CD14-positive monocyte (primary cell): ENCODE measurements around the gene IFT27. TPM values are rescaled to one million over a fixed set of nuclear protein-coding genes. Genes with fewer than 3 reads are reported as not detected.

Experiments
- DNase-seq, 3 donors: peaks; one replicate each; pipeline ENCODE4 v3.0.0-alpha.2; 2011 to 2022
- H2AFZ ChIP-seq: 2 replicates; pipeline ENCODE4 v1.6.0; 2012; ENCODE audit warnings: mild to moderate bottlenecking, low read depth, low read length, inconsistent platforms; ENCODE audit not compliant: insufficient read depth, poor library complexity, severe bottlenecking
- H3K27ac ChIP-seq, 2 donors: 1 replicate in 1 of 2; 2 replicates in 1 of 2; pipeline ENCODE4 v1.5.1; 2012 to 2013; ENCODE audit warnings: low read length in 2 of 2, control low read depth in 1 of 2, inconsistent platforms in 1 of 2, low read depth in 1 of 2, mild to moderate bottlenecking in 1 of 2
- H3K27me3 ChIP-seq, 2 donors: one replicate each; pipeline versions ENCODE4 v1.6.0 to v1.6.1; 2011 to 2013; ENCODE audit warnings: low read length in 2 of 2; ENCODE audit not compliant: control insufficient read depth in 2 of 2, insufficient read depth in 2 of 2
- H3K36me3 ChIP-seq, 2 donors: replicated peaks in 1 of 2; 1 replicate in 1 of 2; 2 replicates in 1 of 2; pipeline versions ENCODE4 v1.5.1 to v1.6.1; 2012 to 2013; ENCODE audit warnings: low read length in 2 of 2, control low read depth in 1 of 2, inconsistent platforms in 1 of 2, mild to moderate bottlenecking in 1 of 2; ENCODE audit not compliant: insufficient read depth in 2 of 2, control insufficient read depth in 1 of 2
- H3K4me1 ChIP-seq, 2 donors: 1 replicate in 1 of 2; 2 replicates in 1 of 2; pipeline versions ENCODE4 v1.5.1 to v1.6.1; 2012 to 2013; ENCODE audit warnings: low read length in 2 of 2, control low read depth in 1 of 2, inconsistent platforms in 1 of 2, mild to moderate bottlenecking in 1 of 2, moderate library complexity in 1 of 2; ENCODE audit not compliant: insufficient read depth in 2 of 2, control insufficient read depth in 1 of 2
- H3K4me2 ChIP-seq: replicated peaks from 2 replicates; pipeline ENCODE3; 2012; ENCODE audit warnings: low read length, moderate library complexity, mild to moderate bottlenecking; ENCODE audit not compliant: poor library complexity, severe bottlenecking; ENCODE audit errors: extremely low read depth
- H3K4me3 ChIP-seq, 3 experiments: fragments of 200-600 bp in 1 of 3; sonication (generic) in 1 of 3; replicated peaks in 1 of 3; 1 replicate in 2 of 3; 2 replicates in 1 of 3; pipeline ENCODE4 v1.5.1; 2011 to 2013; ENCODE audit warnings: low read length in 3 of 3, mild to moderate bottlenecking in 3 of 3, control low read depth in 2 of 3, low read depth in 2 of 3, inconsistent platforms in 1 of 3, moderate library complexity in 1 of 3
- H3K79me2 ChIP-seq: 2 replicates; pipeline ENCODE4 v1.6.0; 2012; ENCODE audit warnings: mild to moderate bottlenecking, control low read depth, inconsistent platforms, low read length, moderate library complexity; ENCODE audit not compliant: insufficient read depth
- H3K9ac ChIP-seq: 2 replicates; pipeline ENCODE4 v1.6.0; 2017; ENCODE audit warnings: low read length, mild to moderate bottlenecking; ENCODE audit not compliant: insufficient read depth, poor library complexity, severe bottlenecking
- H3K9me3 ChIP-seq, 2 donors: replicated peaks in 1 of 2; 1 replicate in 1 of 2; 2 replicates in 1 of 2; pipeline versions ENCODE4 v1.5.1 to v1.6.1; 2012 to 2013; ENCODE audit warnings: low read length in 2 of 2, control low read depth in 1 of 2; ENCODE audit not compliant: control insufficient read depth in 1 of 2, insufficient read depth in 1 of 2
- H4K20me1 ChIP-seq: 2 replicates; pipeline ENCODE4 v1.6.0; 2012; ENCODE audit warnings: mild to moderate bottlenecking, low read length, control low read depth, moderate library complexity; ENCODE audit not compliant: insufficient read depth
- H3K27ac Mint-ChIP-seq, 7 donors: one replicate each; pipeline ENCODE4 v1.8.0; 2020; ENCODE audit warnings: mild to moderate bottlenecking in 7 of 7, mixed read lengths in 7 of 7, moderate library complexity in 6 of 7, inconsistent platforms in 2 of 7
- H3K27me3 Mint-ChIP-seq, 3 donors: one replicate each; pipeline ENCODE4 v1.8.0; 2021 to 2022; ENCODE audit warnings: low read depth in 3 of 3, mild to moderate bottlenecking in 3 of 3, mixed read lengths in 3 of 3, moderate library complexity in 3 of 3, inconsistent platforms in 1 of 3
- H3K36me3 Mint-ChIP-seq, 2 donors: one replicate each; pipeline ENCODE4 v1.8.0; 2020; ENCODE audit warnings: mixed read lengths in 2 of 2, inconsistent platforms in 1 of 2, mild to moderate bottlenecking in 1 of 2
- H3K4me1 Mint-ChIP-seq: one replicate; pipeline ENCODE4 v1.8.0; 2020; ENCODE audit warnings: mild to moderate bottlenecking, mixed read lengths
- H3K4me3 Mint-ChIP-seq, 2 donors: one replicate each; pipeline ENCODE4 v1.8.0; 2020; ENCODE audit warnings: mild to moderate bottlenecking in 2 of 2, mixed read lengths in 2 of 2, moderate library complexity in 1 of 2
- H3K9me3 Mint-ChIP-seq, 7 donors: one replicate each; pipeline ENCODE4 v1.8.0; 2020 to 2022; ENCODE audit warnings: mixed read lengths in 7 of 7, mild to moderate bottlenecking in 6 of 7, moderate library complexity in 6 of 7, inconsistent platforms in 2 of 7
- WGBS: methylation state at CpG from one replicate; pipeline ENCODE4 v1.1.5; 2013; ENCODE audit warnings: missing lambda C conversion rate; ENCODE audit not compliant: insufficient coverage; 5-methylcytosine and 5-hydroxymethylcytosine counted together
- intact Hi-C, 2 donors: fragments of 100-400 bp; cut with micrococcal nuclease; formaldehyde crosslinking; loops; one replicate each; pipeline versions ENCODE4 v1.15.0 to v1.15.1; 2023
- polyA plus RNA-seq, 3 donors: library from polyadenylated mRNA; depleted of rRNA in 1 of 3; unstranded in 2 of 3; stranded (reverse) in 1 of 3; fragments of 300-500 nt in 2 of 3; fragments of >200 nt in 1 of 3; fragmentation: Illumina TruSeq in 2 of 3; gene quantifications; 1 replicate in 2 of 3; 2 replicates in 1 of 3; pipeline ENCODE4 v1.2.3, GENCODE V29; 2012 to 2021
- TF ChIP-seq, protein P1 (sequence below): fragments of 200-600 bp; IDR thresholded peaks from one replicate; pipeline ENCODE4 v1.8.0; 2022; ENCODE audit warnings: antibody characterized with exemption, mild to moderate bottlenecking

IFT27 gene
- polyA plus RNA-seq, 3 donors: 12.5 to 16.9 (median 14.6) TPM

DNA sequence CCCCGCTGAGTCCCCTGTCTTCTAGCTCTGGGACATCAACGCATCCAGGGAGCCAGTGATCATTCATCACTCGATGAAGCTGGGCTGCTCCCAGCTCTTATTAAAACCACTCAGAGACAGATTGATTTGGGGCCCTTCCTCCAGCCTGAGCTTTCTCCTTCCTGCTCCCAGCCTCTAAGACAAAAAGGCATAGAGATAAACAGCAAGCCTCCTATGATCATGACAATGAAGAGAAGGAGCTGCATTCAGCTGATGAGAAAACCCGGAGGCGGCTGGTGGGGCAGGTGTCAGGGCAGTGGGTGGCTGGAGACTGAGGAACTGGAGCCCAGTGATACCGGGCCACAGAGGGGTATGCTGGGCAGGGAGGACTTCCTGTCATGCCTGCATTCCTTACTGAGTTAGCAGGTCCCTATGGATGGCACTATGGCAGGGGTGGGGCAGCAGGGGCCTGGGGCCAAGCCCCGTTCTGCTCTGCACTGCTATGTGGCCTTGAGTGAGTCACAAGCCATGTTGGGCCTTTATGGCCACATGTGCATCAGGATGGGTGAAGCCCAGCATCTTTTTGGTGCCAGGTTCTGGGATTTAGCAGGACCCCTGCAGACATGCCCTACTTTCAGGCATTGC is 20.7 kb upstream of the IFT27 start:
- Histone ChIP-seq H2AFZ (no peak overlapping the region), H3K9me3 (no peaks in the 10 kb centered on the region), H3K79me2 (no peaks in the 10 kb centered on the region), H4K20me1 (no peaks in the 10 kb centered on the region), H3K4me3 (no peak overlapping the region), H3K27ac (no peak overlapping the region), H3K4me2 (no peak overlapping the region), H3K27me3 (no peaks in the 10 kb centered on the region), H3K4me1 (peaks cover 0 to 3% of the 10 kb centered on the region in 2 donors), H3K9ac (no peak overlapping the region), H3K36me3 (no peaks in the 10 kb centered on the region)
- intact Hi-C loops: no loop called here
- WGBS: 90% methylated on average over 7 of the region's 7 CpGs
- Mint-ChIP-seq H3K36me3 (no peaks in the 10 kb centered on the region), H3K27me3 (peaks cover 10 to 16% (median 12%) of the 10 kb centered on the region in 3 donors), H3K27ac (no peak overlapping the region), H3K4me3 (no peak overlapping the region), H3K4me1 (peaks cover 4% of the 10 kb centered on the region), H3K9me3 (no peaks in the 10 kb centered on the region)
- TF ChIP-seq, protein P1, sequence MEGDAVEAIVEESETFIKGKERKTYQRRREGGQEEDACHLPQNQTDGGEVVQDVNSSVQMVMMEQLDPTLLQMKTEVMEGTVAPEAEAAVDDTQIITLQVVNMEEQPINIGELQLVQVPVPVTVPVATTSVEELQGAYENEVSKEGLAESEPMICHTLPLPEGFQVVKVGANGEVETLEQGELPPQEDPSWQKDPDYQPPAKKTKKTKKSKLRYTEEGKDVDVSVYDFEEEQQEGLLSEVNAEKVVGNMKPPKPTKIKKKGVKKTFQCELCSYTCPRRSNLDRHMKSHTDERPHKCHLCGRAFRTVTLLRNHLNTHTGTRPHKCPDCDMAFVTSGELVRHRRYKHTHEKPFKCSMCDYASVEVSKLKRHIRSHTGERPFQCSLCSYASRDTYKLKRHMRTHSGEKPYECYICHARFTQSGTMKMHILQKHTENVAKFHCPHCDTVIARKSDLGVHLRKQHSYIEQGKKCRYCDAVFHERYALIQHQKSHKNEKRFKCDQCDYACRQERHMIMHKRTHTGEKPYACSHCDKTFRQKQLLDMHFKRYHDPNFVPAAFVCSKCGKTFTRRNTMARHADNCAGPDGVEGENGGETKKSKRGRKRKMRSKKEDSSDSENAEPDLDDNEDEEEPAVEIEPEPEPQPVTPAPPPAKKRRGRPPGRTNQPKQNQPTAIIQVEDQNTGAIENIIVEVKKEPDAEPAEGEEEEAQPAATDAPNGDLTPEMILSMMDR: no peak
- DNase-seq: no peak

DNA sequence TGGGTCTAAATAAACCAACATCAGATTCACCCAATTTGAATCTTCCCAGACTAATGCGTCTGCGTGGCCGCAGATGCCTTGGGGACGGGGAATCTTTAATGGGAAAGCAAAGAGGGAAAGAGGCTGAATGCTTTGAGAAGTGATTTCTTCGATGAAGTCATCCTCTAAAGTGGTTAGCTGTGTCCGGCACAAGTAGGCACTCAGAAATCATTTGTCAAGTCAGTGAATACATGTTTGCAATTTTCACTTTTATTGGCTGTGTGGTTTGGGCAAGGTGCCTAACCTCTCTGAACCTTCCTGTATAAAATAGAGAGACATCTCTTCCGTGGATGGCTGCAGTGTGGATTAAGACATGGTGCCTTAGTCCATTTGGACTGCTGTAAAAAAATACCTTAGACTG is 19.7 kb upstream of the IFT27 start:
- Histone ChIP-seq H4K20me1 (no peaks in the 10 kb centered on the region), H3K4me1 (peaks cover 0 to 3% of the 10 kb centered on the region in 2 donors), H3K79me2 (no peaks in the 10 kb centered on the region), H2AFZ (no peak overlapping the region), H3K27me3 (peaks cover 0 to 5% of the 10 kb centered on the region in 2 donors), H3K9me3 (no peaks in the 10 kb centered on the region), H3K4me2 (no peak overlapping the region), H3K9ac (no peak overlapping the region), H3K27ac (no peak overlapping the region), H3K4me3 (no peak overlapping the region), H3K36me3 (no peaks in the 10 kb centered on the region)
- Mint-ChIP-seq H3K4me1 (peaks cover 6% of the 10 kb centered on the region), H3K36me3 (no peaks in the 10 kb centered on the region), H3K9me3 (no peaks in the 10 kb centered on the region), H3K4me3 (no peak overlapping the region), H3K27ac (no peak overlapping the region), H3K27me3 (peaks cover 4 to 14% (median 8%) of the 10 kb centered on the region in 3 donors)
- TF ChIP-seq, protein P1: no peak
- DNase-seq: no peak
- intact Hi-C loops: no loop called here
- no CpG with 5 or more reads among the region's 7 CpGs for WGBS
